K562 (cell line): ENCODE results near the gene ACTN4.

Source experiments
- CHD1 ChIP-seq: fragments of 200-600 bp; sonication (generic); IDR thresholded peaks from one replicate; pipeline ENCODE4 v1.6.1; 2012; ENCODE audit warnings: mild to moderate bottlenecking, moderate library complexity, low read length, inconsistent platforms
- LEF1 ChIP-seq: fragments of 450-650 bp; IDR thresholded peaks from 2 replicates; pipeline ENCODE4 v1.6.1; 2016; ENCODE audit warnings: mild to moderate bottlenecking
- NCOA2 ChIP-seq, 2 experiments: fragments of 450-650 bp; IDR thresholded peaks; 2 replicates each; pipeline ENCODE4 v1.6.1; 2018; ENCODE audit warnings: mild to moderate bottlenecking in 2 of 2, moderate library complexity in 1 of 2; ENCODE audit not compliant: partially characterized antibody in 2 of 2
- PRMT5 ChIP-seq: sonication (generic); formaldehyde crosslinking; IDR thresholded peaks from 2 replicates; pipeline ENCODE4 v1.5.0; 2020; ENCODE audit warnings: missing genetic modification reagents
- SMAD4 ChIP-seq: fragments of 250-450 bp; sonication (Bioruptor Pico); conservative IDR thresholded peaks from 2 replicates; pipeline ENCODE4 v1.8.0; 2021; ENCODE audit warnings: inconsistent platforms, mild to moderate bottlenecking, moderate library complexity
- TF ChIP-seq, protein P1 (sequence below), 3 experiments: IDR thresholded peaks in 2 of 3; conservative IDR thresholded peaks in 1 of 3; 2 replicates each; pipeline ENCODE4 v1.5.1; 2011 to 2012; ENCODE audit warnings: low read length in 3 of 3, mild to moderate bottlenecking in 3 of 3, control low read depth in 2 of 3, improper control_type of control experiment in 1 of 3, inconsistent platforms in 1 of 3, low read depth in 1 of 3, mixed read lengths in 1 of 3, moderate library complexity in 1 of 3; ENCODE audit not compliant: insufficient read depth in 2 of 3
- TF ChIP-seq, protein P2 (sequence below): fragments of 250-450 bp; sonication (Bioruptor Pico); IDR thresholded peaks from 2 replicates; pipeline ENCODE4 v1.8.0; 2021; ENCODE audit warnings: moderate library complexity, mild to moderate bottlenecking, inconsistent platforms
- TF ChIP-seq, protein P3 (sequence below): sonication (generic); formaldehyde crosslinking; IDR thresholded peaks from 2 replicates; pipeline ENCODE4 v1.8.0; 2022; ENCODE audit warnings: mild to moderate bottlenecking, missing genetic modification reagents
- TF ChIP-seq, protein P4 (sequence below): fragments of 450-650 bp; IDR thresholded peaks from 2 replicates; pipeline ENCODE4 v1.7.0; 2016; ENCODE audit warnings: borderline replicate concordance

DNA sequence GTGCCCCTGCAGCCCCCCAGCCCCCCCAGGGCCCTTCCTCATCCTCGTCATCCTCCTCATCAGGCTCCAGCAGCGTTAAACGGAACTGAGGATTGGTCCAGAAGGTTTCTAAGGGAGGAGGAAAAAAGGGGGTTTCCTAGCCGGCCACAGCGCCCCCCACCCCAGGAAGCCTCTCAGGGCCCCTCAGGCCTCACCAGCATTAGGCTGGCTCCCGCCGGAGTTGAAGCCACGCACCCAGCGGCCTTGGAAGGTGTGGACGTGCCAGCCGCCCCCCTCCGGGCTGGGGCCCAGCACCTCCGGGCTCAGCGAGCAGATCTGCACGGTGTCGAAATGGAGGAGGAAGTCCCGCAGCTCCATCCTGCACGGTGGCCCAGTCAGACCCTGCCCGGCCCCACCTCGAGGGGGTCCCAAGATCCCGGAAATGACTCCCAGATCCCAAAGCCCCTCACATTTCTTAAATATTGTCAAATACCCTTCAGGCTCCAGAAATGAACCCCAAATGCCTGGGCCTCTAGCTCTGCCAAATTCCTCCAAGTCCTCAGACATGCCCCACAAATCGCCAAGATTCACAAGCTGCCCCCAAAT lies 89.9 kb downstream of the ACTN4 start:
- no peak for TF ChIP-seq CHD1
- no peak for TF ChIP-seq SMAD4 (CRISPR knock-in tag)
- TF ChIP-seq, protein P1, sequence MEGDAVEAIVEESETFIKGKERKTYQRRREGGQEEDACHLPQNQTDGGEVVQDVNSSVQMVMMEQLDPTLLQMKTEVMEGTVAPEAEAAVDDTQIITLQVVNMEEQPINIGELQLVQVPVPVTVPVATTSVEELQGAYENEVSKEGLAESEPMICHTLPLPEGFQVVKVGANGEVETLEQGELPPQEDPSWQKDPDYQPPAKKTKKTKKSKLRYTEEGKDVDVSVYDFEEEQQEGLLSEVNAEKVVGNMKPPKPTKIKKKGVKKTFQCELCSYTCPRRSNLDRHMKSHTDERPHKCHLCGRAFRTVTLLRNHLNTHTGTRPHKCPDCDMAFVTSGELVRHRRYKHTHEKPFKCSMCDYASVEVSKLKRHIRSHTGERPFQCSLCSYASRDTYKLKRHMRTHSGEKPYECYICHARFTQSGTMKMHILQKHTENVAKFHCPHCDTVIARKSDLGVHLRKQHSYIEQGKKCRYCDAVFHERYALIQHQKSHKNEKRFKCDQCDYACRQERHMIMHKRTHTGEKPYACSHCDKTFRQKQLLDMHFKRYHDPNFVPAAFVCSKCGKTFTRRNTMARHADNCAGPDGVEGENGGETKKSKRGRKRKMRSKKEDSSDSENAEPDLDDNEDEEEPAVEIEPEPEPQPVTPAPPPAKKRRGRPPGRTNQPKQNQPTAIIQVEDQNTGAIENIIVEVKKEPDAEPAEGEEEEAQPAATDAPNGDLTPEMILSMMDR (IDR thresholded peaks at IDR 0.05 in 2 of 3, conservative IDR thresholded peaks at IDR 0.05 in 1 of 3; ENCODE audit: insufficient read depth in 2 of 3, low read depth in 1 of 3, low read length in 3 of 3), result no peak
- no peak for TF ChIP-seq NCOA2 (IDR thresholded peaks at IDR 0.05; ENCODE audit: partially characterized antibody in 2 of 2)
- TF ChIP-seq, protein P2, sequence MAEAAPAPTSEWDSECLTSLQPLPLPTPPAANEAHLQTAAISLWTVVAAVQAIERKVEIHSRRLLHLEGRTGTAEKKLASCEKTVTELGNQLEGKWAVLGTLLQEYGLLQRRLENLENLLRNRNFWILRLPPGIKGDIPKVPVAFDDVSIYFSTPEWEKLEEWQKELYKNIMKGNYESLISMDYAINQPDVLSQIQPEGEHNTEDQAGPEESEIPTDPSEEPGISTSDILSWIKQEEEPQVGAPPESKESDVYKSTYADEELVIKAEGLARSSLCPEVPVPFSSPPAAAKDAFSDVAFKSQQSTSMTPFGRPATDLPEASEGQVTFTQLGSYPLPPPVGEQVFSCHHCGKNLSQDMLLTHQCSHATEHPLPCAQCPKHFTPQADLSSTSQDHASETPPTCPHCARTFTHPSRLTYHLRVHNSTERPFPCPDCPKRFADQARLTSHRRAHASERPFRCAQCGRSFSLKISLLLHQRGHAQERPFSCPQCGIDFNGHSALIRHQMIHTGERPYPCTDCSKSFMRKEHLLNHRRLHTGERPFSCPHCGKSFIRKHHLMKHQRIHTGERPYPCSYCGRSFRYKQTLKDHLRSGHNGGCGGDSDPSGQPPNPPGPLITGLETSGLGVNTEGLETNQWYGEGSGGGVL (CRISPR knock-in tag), result no peak
- no peak for TF ChIP-seq PRMT5 (CRISPR knock-in tag)
- TF ChIP-seq, protein P3, sequence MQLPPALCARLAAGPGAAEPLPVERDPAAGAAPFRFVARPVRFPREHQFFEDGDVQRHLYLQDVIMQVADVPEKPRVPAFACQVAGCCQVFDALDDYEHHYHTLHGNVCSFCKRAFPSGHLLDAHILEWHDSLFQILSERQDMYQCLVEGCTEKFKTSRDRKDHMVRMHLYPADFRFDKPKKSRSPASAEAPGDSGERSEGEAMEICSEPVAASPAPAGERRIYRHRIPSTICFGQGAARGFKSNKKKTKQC (CRISPR knock-in tag), result no peak
- TF ChIP-seq, protein P4, sequence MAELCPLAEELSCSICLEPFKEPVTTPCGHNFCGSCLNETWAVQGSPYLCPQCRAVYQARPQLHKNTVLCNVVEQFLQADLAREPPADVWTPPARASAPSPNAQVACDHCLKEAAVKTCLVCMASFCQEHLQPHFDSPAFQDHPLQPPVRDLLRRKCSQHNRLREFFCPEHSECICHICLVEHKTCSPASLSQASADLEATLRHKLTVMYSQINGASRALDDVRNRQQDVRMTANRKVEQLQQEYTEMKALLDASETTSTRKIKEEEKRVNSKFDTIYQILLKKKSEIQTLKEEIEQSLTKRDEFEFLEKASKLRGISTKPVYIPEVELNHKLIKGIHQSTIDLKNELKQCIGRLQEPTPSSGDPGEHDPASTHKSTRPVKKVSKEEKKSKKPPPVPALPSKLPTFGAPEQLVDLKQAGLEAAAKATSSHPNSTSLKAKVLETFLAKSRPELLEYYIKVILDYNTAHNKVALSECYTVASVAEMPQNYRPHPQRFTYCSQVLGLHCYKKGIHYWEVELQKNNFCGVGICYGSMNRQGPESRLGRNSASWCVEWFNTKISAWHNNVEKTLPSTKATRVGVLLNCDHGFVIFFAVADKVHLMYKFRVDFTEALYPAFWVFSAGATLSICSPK, result no peak
- no peak for TF ChIP-seq LEF1
